BJ (cell line): ENCODE data around the gene PSMB3. TPM values are rescaled to one million over a fixed set of nuclear protein-coding genes. Genes with fewer than 3 reads are reported as not detected.

ENCODE experiments used
- CTCF ChIA-PET: fragments of 350-600 bp; formaldehyde crosslinking; extraction: SDS; loops from one replicate; lab custom pipeline; 2021; ENCODE audit warnings: antibody characterized with exemption, inconsistent platforms; lab: Yijun Ruan, JAX
- POLR2A ChIA-PET: fragments of 300-600 bp; sonication (Branson Sonifier 250); formaldehyde crosslinking; extraction: SDS; loops from one replicate; lab custom pipeline; 2021; ENCODE audit warnings: antibody characterized with exemption; lab: Charles Lee
- DNase-seq: peaks from one replicate; pipeline ENCODE4 v3.0.0-alpha.2; 2011; ENCODE audit warnings: low read depth
- H3K27me3 ChIP-seq: 2 replicates; pipeline ENCODE4 v1.6.0; 2011; ENCODE audit warnings: low read length; ENCODE audit not compliant: control insufficient read depth, insufficient read depth
- H3K36me3 ChIP-seq: 2 replicates; pipeline ENCODE4 v1.5.1; 2011; ENCODE audit warnings: low read length; ENCODE audit not compliant: control insufficient read depth, insufficient read depth
- H3K4me3 ChIP-seq: 2 replicates; pipeline ENCODE4 v1.5.1; 2011; ENCODE audit warnings: low read depth, mild to moderate bottlenecking, control low read depth, low read length
- polyA plus RNA-seq: library from polyadenylated mRNA; depleted of rRNA; stranded (reverse); fragments of >200 nt; gene quantifications from 2 replicates; pipeline ENCODE4 v1.2.3, GENCODE V29; 2011
- TF ChIP-seq, protein P1 (sequence below): IDR thresholded peaks from 2 replicates; pipeline ENCODE4 v1.5.1; 2011; ENCODE audit warnings: low read depth, mild to moderate bottlenecking, control low read depth, inconsistent platforms, low read length, moderate library complexity; ENCODE audit not compliant: insufficient read depth

The PSMB3 gene
- polyA plus RNA-seq, 1 experiment = 337 TPM

DNA sequence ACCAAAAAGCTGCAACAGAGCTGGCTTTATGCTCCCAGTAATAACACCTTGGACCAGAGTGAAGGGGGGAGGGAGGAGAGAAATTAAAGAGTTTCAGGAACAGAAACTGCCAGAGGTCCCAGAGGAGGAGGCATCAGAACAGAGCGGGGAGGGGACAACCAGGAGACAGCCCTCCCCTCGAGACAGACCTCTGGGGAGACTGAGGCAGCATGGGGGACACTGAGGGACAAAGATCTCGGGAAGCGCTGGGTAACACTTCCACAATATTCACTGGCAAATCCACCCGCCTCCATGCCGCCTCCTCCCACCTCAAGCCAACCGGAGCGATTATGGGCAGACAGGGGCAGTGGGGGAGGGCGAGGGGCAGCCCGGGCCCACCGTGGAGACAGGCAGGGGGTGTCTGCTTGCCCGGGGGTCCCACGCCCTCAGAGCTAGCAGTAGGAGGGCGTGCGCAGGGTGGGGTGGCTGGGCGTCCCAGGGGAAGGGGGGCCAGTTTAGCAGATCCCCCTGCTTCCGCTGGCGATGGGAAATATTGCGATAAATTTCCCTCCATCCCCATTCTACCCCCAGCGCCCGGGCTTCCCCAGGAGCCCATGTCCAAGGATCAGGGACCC, 5.6 kb upstream of the PSMB3 start:
- POLR2A ChIA-PET = no interaction called here
- Histone ChIP-seq H3K36me3 (no peaks in the 10 kb centered on the region), H3K27me3 (no peaks in the 10 kb centered on the region), H3K4me3 (peak overlapping the region; percentile 94)
- no peak for DNase-seq
- TF ChIP-seq, protein P1, sequence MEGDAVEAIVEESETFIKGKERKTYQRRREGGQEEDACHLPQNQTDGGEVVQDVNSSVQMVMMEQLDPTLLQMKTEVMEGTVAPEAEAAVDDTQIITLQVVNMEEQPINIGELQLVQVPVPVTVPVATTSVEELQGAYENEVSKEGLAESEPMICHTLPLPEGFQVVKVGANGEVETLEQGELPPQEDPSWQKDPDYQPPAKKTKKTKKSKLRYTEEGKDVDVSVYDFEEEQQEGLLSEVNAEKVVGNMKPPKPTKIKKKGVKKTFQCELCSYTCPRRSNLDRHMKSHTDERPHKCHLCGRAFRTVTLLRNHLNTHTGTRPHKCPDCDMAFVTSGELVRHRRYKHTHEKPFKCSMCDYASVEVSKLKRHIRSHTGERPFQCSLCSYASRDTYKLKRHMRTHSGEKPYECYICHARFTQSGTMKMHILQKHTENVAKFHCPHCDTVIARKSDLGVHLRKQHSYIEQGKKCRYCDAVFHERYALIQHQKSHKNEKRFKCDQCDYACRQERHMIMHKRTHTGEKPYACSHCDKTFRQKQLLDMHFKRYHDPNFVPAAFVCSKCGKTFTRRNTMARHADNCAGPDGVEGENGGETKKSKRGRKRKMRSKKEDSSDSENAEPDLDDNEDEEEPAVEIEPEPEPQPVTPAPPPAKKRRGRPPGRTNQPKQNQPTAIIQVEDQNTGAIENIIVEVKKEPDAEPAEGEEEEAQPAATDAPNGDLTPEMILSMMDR = no peak
- CTCF ChIA-PET = interaction anchor here (1.0 to 4.0 kb wide), 4 partner anchors 12 to 70 kb away, joined by 3 to 38 read pairs (median 6); no protein-coding TSS in a partner anchor

- H3K36me3 ChIP-seq = no peaks in the 10 kb centered on the region
- CTCF ChIA-PET = interaction anchor here (1.0 to 1.5 kb wide), 2 partner anchors 13 to 71 kb away, joined by 3 to 6 read pairs; no protein-coding TSS in a partner anchor
- H3K4me3 ChIP-seq = peak overlapping the region; percentile 94
- H3K27me3 ChIP-seq = no peaks in the 10 kb centered on the region
- DNase-seq = no peak
- POLR2A ChIA-PET = no interaction called here
- TF ChIP-seq, protein P1 = no peak
Observed at GRCh38 chr17:38747463-38748148, 4.9 kb upstream of the PSMB3 start.

DNA sequence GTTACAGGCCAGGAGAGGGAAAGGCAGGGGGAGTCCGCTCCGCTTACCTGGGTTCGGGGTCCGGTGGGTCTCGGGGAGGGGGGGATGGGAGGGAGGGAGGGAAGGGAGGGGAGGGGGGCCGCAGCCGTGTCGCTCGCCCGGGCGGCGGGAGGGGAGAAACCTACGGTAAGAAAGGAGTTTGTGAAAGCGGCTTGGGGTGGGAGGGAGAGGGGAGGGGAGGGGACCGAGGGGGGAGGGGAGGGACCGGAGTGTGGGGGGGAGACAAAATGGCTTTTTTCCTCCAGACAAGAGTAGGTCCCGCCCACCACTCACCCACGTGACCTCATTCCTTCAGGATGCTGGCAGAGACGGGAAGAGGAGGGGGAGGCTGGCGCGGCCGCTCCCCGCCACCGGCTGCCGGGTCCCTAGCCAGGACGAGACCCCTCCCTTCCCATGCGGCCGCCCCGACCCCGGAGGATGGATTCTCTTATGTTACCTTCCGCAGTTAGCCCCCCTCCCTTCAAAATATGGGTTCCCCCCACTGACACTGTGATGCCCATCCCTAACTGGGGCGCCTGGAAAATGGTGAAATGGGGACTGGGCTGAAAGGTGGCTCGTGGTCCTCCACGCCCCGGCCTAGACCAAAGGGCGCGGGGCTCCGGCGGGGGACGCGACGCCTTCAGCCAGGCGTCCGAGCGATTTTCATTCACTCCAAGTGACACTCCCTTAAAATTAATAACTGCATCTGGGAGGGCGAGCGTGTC, 4.2 kb upstream of the PSMB3 start, which contains the start of gene PCGF2:
TSS of gene PCGF2 (minus strand) at position 188 of the 743 bp plus-strand sequence. CDS start 7,934 bp downstream, outside the sequence.
- TF ChIP-seq, protein P1 = no peak
- peak within 1 kb of the TSS; percentile 94 for H3K4me3 ChIP-seq
- ChIA-PET CTCF (interaction anchor here (1.0 kb wide), 1 partner anchor 13 kb away, joined by 3 read pairs; no protein-coding TSS in a partner anchor), POLR2A (no interaction called here)
- no peaks in the 10 kb centered on the region for H3K36me3 ChIP-seq
- no peaks in the 10 kb centered on the region for H3K27me3 ChIP-seq
- DNase-seq = peak; percentile 31

- TF ChIP-seq, protein P1 = no peak
- CTCF ChIA-PET = interaction anchor here (1.0 to 1.3 kb wide), 3 partner anchors 12 to 31 kb away, joined by 4 to 5 read pairs (median 4); no protein-coding TSS in a partner anchor
- peak overlapping the region; percentile 94 for H3K4me3 ChIP-seq
- POLR2A ChIA-PET = no interaction called here
- DNase-seq = no peak
- no peaks in the 10 kb centered on the region for H3K27me3 ChIP-seq
- no peaks in the 10 kb centered on the region for H3K36me3 ChIP-seq
Observed at GRCh38 chr17:38748892-38749222, 3.7 kb upstream of the PSMB3 start.
